HEK293 (cell line): ENCODE results near the gene CKAP2L.

ENCODE experiments used
- CTCF ChIA-PET: fragments of 350-600 bp; formaldehyde crosslinking; extraction: SDS; loops from one replicate; lab custom pipeline; 2021; ENCODE audit warnings: antibody characterized with exemption; lab: Yijun Ruan, JAX
- POLR2A ChIA-PET: fragments of 300-600 bp; formaldehyde crosslinking; extraction: SDS; loops from one replicate; lab custom pipeline; 2020; ENCODE audit warnings: antibody characterized with exemption, inconsistent platforms; lab: Yijun Ruan, JAX
- H3K27ac ChIP-seq: fragments of 200-500 bp; sonication (Bioruptor generic); 2 replicates; pipeline ENCODE4 v1.5.1; 2014; ENCODE audit warnings: low read depth, low read length, control low read depth, inconsistent platforms; ENCODE audit errors: extremely low read depth
- H3K36me3 ChIP-seq, 2 experiments: fragments of 200-500 bp in 1 of 2; sonication (Bioruptor generic) in 1 of 2; 1 replicate in 1 of 2; 2 replicates in 1 of 2; pipeline ENCODE4 v1.5.1; 2014 to 2017; ENCODE audit warnings: inconsistent platforms in 2 of 2, low read length in 2 of 2; ENCODE audit not compliant: control insufficient read depth in 2 of 2, insufficient read depth in 1 of 2
- H3K4me1 ChIP-seq: fragments of 200-500 bp; sonication (Bioruptor generic); 2 replicates; pipeline ENCODE4 v1.5.1; 2014; ENCODE audit warnings: mild to moderate bottlenecking, low read length, inconsistent platforms; ENCODE audit not compliant: control insufficient read depth, insufficient read depth
- H3K4me3 ChIP-seq: 2 replicates; pipeline ENCODE4 v1.5.1; 2011; ENCODE audit warnings: low read depth, mild to moderate bottlenecking, control low read depth, low read length, moderate library complexity
- H3K9me3 ChIP-seq: fragments of 200-500 bp; sonication (Bioruptor generic); 2 replicates; pipeline ENCODE4 v1.5.1; 2014; ENCODE audit warnings: low read depth, low read length, inconsistent platforms; ENCODE audit not compliant: control insufficient read depth, insufficient read depth
- BCL11B ChIP-seq: fragments of 450-650 bp; formaldehyde crosslinking; IDR thresholded peaks from 2 replicates; pipeline ENCODE4 v1.5.1; 2016; ENCODE audit warnings: low read depth, missing biosample characterization, missing genetic modification characterization
- GLIS1 ChIP-seq: fragments of 450-650 bp; formaldehyde crosslinking; IDR thresholded peaks from 2 replicates; pipeline ENCODE4 v1.5.1; 2016; ENCODE audit warnings: missing biosample characterization, missing genetic modification characterization
- KLF9 ChIP-seq: fragments of 450-650 bp; formaldehyde crosslinking; IDR thresholded peaks from 2 replicates; pipeline ENCODE4 v1.5.1; 2016; ENCODE audit warnings: missing biosample characterization, missing genetic modification characterization, low read depth
- SALL2 ChIP-seq: fragments of 450-650 bp; formaldehyde crosslinking; IDR thresholded peaks from 2 replicates; pipeline ENCODE4 v1.5.0; 2017; ENCODE audit warnings: missing biosample characterization, mild to moderate bottlenecking, missing genetic modification characterization, borderline replicate concordance
- SP2 ChIP-seq: fragments of 450-650 bp; formaldehyde crosslinking; IDR thresholded peaks from 2 replicates; pipeline ENCODE4 v1.5.1; 2016; ENCODE audit warnings: missing biosample characterization, missing genetic modification characterization
- TCF7L2 ChIP-seq: IDR thresholded peaks from 2 replicates; pipeline ENCODE4 v1.6.1; 2011; ENCODE audit warnings: low read depth, mild to moderate bottlenecking, inconsistent platforms, low read length, moderate library complexity, borderline replicate concordance
- YY1 ChIP-seq: fragments of 450-650 bp; formaldehyde crosslinking; IDR thresholded peaks from 2 replicates; pipeline ENCODE4 v1.5.1; 2018; ENCODE audit warnings: missing biosample characterization, missing genetic modification characterization
- ZFP37 ChIP-seq: fragments of 450-650 bp; formaldehyde crosslinking; IDR thresholded peaks from 2 replicates; pipeline ENCODE4 v1.5.1; 2016; ENCODE audit warnings: missing biosample characterization, missing genetic modification characterization
- ZNF155 ChIP-seq: fragments of 450-650 bp; formaldehyde crosslinking; IDR thresholded peaks from 2 replicates; pipeline ENCODE4 v1.5.1; 2016; ENCODE audit warnings: missing biosample characterization, missing genetic modification characterization
- ZNF184 ChIP-seq: fragments of 450-650 bp; IDR thresholded peaks from 2 replicates; pipeline ENCODE4 v1.5.1; 2018; ENCODE audit warnings: missing biosample characterization, mild to moderate bottlenecking, missing genetic modification characterization
- ZNF19 ChIP-seq: fragments of 450-650 bp; formaldehyde crosslinking; IDR thresholded peaks from 2 replicates; pipeline ENCODE4; 2016; ENCODE audit warnings: missing biosample characterization, missing genetic modification characterization, low read depth
- ZNF214 ChIP-seq: fragments of 450-650 bp; formaldehyde crosslinking; IDR thresholded peaks from 2 replicates; pipeline ENCODE4 v1.5.1; 2017; ENCODE audit warnings: missing biosample characterization, mild to moderate bottlenecking, missing genetic modification characterization, borderline replicate concordance
- ZNF311 ChIP-seq: fragments of 450-650 bp; formaldehyde crosslinking; IDR thresholded peaks from 2 replicates; pipeline ENCODE4 v1.5.1; 2017; ENCODE audit warnings: missing biosample characterization, missing genetic modification characterization, borderline replicate concordance
- ZNF335 ChIP-seq: fragments of 450-650 bp; formaldehyde crosslinking; conservative IDR thresholded peaks from 2 replicates; pipeline ENCODE4 v1.5.1; 2016; ENCODE audit warnings: missing biosample characterization, missing genetic modification characterization
- ZNF596 ChIP-seq: fragments of 450-650 bp; IDR thresholded peaks from 2 replicates; pipeline ENCODE4 v1.5.0; 2018; ENCODE audit warnings: missing biosample characterization, mild to moderate bottlenecking, missing genetic modification characterization, moderate library complexity
- ZNF626 ChIP-seq: fragments of 450-650 bp; sonication (Bioruptor Pico); formaldehyde crosslinking; IDR thresholded peaks from 2 replicates; pipeline ENCODE4 v1.5.1; 2018; ENCODE audit warnings: missing biosample characterization, missing genetic modification characterization, inconsistent platforms
- ZNF629 ChIP-seq: fragments of 450-650 bp; formaldehyde crosslinking; IDR thresholded peaks from 2 replicates; pipeline ENCODE4 v1.5.1; 2017; ENCODE audit warnings: missing biosample characterization, missing genetic modification characterization
- ZNF677 ChIP-seq: fragments of 450-650 bp; IDR thresholded peaks from 2 replicates; pipeline ENCODE4 v1.5.0; 2018; ENCODE audit warnings: missing biosample characterization, mild to moderate bottlenecking, missing genetic modification characterization, moderate library complexity
- ZNF707 ChIP-seq: fragments of 450-650 bp; formaldehyde crosslinking; IDR thresholded peaks from 2 replicates; pipeline ENCODE4 v1.5.1; 2016; ENCODE audit warnings: missing biosample characterization, missing genetic modification characterization
- ZNF76 ChIP-seq: fragments of 450-650 bp; formaldehyde crosslinking; IDR thresholded peaks from 2 replicates; pipeline ENCODE4; 2016; ENCODE audit warnings: low read depth, missing biosample characterization, missing genetic modification characterization, borderline replicate concordance
- ZNF785 ChIP-seq: fragments of 450-650 bp; formaldehyde crosslinking; IDR thresholded peaks from 2 replicates; pipeline ENCODE4 v1.5.1; 2016; ENCODE audit warnings: missing biosample characterization, missing genetic modification characterization
- ZNF792 ChIP-seq: fragments of 450-650 bp; formaldehyde crosslinking; IDR thresholded peaks from 2 replicates; pipeline ENCODE4 v1.5.1; 2016; ENCODE audit warnings: missing biosample characterization, missing genetic modification characterization
- ZSCAN16 ChIP-seq: fragments of 450-650 bp; formaldehyde crosslinking; IDR thresholded peaks from 2 replicates; pipeline ENCODE4 v1.5.1; 2016; ENCODE audit warnings: missing biosample characterization, missing genetic modification characterization
- TF ChIP-seq, protein P1 (sequence below): fragments of 450-650 bp; formaldehyde crosslinking; IDR thresholded peaks from 2 replicates; pipeline ENCODE4 v1.5.1; 2016; ENCODE audit warnings: missing biosample characterization, missing genetic modification characterization
- TF ChIP-seq, protein P2 (sequence below): fragments of 450-650 bp; formaldehyde crosslinking; IDR thresholded peaks from 2 replicates; pipeline ENCODE4 v1.5.1; 2016; ENCODE audit warnings: missing biosample characterization, missing genetic modification characterization
- TF ChIP-seq, protein P3 (sequence below): IDR thresholded peaks from 2 replicates; pipeline ENCODE4 v1.6.1; 2011; ENCODE audit warnings: mild to moderate bottlenecking, low read depth, low read length, borderline replicate concordance
- TF ChIP-seq, protein P4 (sequence below): fragments of 450-650 bp; formaldehyde crosslinking; IDR thresholded peaks from 2 replicates; pipeline ENCODE4 v1.5.1; 2016; ENCODE audit warnings: missing biosample characterization, missing genetic modification characterization

CKAP2L gene

DNA sequence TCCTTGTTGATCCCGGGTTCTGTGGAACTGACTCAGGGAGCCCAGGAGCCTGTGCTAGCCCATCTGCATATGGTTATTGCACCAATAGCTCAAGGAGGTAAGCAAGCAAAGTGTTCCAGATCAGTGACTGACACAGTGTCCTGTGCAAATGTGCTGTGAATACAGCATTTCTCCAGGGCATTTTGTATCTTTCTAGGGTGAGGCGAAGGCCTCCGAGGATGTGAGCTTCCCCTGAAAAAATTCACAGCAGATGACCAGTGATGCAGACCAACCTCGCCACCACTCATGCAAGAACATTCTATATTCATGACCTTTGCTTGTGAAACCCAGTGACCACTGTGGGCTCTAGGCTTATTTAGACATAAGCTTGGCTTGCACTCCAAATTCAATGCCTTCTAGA is 58.8 kb downstream of the CKAP2L start:
- CTCF ChIA-PET = interaction anchor here (0.6 to 8.0 kb wide), 3 partner anchors 19 to 55 kb away, joined by 3 to 58 read pairs (median 3); no protein-coding TSS in a partner anchor
- POLR2A ChIA-PET = no interaction called here
- Histone ChIP-seq H3K4me1 (no peaks in the 10 kb centered on the region), H3K9me3 (no peaks in the 10 kb centered on the region), H3K36me3 (no peaks in the 10 kb centered on the region), H3K4me3 (no peak overlapping the region), H3K27ac (no peak overlapping the region)
- TF ChIP-seq ZNF214 (no peak), ZNF311 (no peak), ZNF184 (no peak), ZNF629 (tag by site-specific recombination) (no peak), ZNF76 (tag by site-specific recombination) (no peak), ZNF626 (no peak), BCL11B (tag by site-specific recombination) (no peak), TCF7L2 (no peak), ZNF335 (tag by site-specific recombination) (no peak), ZNF792 (tag by site-specific recombination) (no peak), SP2 (no peak), ZFP37 (tag by site-specific recombination) (no peak)
- TF ChIP-seq, protein P1, sequence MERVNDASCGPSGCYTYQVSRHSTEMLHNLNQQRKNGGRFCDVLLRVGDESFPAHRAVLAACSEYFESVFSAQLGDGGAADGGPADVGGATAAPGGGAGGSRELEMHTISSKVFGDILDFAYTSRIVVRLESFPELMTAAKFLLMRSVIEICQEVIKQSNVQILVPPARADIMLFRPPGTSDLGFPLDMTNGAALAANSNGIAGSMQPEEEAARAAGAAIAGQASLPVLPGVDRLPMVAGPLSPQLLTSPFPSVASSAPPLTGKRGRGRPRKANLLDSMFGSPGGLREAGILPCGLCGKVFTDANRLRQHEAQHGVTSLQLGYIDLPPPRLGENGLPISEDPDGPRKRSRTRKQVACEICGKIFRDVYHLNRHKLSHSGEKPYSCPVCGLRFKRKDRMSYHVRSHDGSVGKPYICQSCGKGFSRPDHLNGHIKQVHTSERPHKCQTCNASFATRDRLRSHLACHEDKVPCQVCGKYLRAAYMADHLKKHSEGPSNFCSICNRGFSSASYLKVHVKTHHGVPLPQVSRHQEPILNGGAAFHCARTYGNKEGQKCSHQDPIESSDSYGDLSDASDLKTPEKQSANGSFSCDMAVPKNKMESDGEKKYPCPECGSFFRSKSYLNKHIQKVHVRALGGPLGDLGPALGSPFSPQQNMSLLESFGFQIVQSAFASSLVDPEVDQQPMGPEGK (tag by site-specific recombination) = no peak
- TF ChIP-seq, protein P2, sequence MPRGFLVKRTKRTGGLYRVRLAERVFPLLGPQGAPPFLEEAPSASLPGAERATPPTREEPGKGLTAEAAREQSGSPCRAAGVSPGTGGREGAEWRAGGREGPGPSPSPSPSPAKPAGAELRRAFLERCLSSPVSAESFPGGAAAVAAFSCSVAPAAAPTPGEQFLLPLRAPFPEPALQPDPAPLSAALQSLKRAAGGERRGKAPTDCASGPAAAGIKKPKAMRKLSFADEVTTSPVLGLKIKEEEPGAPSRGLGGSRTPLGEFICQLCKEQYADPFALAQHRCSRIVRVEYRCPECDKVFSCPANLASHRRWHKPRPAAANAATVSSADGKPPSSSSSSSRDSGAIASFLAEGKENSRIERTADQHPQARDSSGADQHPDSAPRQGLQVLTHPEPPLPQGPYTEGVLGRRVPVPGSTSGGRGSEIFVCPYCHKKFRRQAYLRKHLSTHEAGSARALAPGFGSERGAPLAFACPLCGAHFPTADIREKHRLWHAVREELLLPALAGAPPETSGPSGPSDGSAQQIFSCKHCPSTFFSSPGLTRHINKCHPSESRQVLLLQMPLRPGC (tag by site-specific recombination) = no peak

DNA sequence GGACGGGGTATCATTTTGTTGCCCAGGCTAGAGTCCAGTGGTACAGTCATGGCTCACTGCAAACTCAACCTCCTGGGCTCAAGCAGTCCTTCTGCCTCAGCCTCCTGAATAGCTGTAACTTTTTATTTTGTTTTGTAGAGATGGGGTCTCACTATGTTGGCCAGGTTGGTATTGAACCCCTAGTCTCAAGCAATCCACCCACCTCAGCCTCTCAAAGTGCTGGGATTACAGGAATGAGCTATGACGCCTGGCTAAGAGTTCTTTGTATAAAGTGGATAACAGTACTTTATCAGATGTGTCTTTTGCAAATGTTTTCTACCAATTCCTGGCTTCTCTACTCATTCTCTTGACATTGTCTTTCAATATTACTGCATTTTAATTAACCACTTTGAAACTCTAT is 60.7 kb downstream of the CKAP2L start:
- POLR2A ChIA-PET = no interaction called here

More for the DNA sequence above, 60.7 kb downstream of the CKAP2L start:
- no peak overlapping the region for H3K4me3 ChIP-seq
- CTCF ChIA-PET = interaction anchor here (1.6 to 8.0 kb wide), 2 partner anchors 11 to 23 kb away, joined by 4 to 58 read pairs; no protein-coding TSS in a partner anchor
- no peaks in the 10 kb centered on the region for H3K36me3 ChIP-seq
- no peak overlapping the region for H3K27ac ChIP-seq
- TF ChIP-seq ZNF677 (tag by site-specific recombination) (no peak), ZNF785 (tag by site-specific recombination) (no peak), ZNF19 (tag by site-specific recombination) (no peak), ZNF311 (no peak), ZNF596 (tag by site-specific recombination) (no peak), YY1 (no peak), KLF9 (no peak), GLIS1 (tag by site-specific recombination) (no peak), ZNF155 (tag by site-specific recombination) (no peak), SALL2 (no peak), ZSCAN16 (tag by site-specific recombination) (no peak), ZNF707 (tag by site-specific recombination) (no peak)
- TF ChIP-seq, protein P3, sequence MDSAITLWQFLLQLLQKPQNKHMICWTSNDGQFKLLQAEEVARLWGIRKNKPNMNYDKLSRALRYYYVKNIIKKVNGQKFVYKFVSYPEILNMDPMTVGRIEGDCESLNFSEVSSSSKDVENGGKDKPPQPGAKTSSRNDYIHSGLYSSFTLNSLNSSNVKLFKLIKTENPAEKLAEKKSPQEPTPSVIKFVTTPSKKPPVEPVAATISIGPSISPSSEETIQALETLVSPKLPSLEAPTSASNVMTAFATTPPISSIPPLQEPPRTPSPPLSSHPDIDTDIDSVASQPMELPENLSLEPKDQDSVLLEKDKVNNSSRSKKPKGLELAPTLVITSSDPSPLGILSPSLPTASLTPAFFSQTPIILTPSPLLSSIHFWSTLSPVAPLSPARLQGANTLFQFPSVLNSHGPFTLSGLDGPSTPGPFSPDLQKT = no peak
- TF ChIP-seq, protein P4, sequence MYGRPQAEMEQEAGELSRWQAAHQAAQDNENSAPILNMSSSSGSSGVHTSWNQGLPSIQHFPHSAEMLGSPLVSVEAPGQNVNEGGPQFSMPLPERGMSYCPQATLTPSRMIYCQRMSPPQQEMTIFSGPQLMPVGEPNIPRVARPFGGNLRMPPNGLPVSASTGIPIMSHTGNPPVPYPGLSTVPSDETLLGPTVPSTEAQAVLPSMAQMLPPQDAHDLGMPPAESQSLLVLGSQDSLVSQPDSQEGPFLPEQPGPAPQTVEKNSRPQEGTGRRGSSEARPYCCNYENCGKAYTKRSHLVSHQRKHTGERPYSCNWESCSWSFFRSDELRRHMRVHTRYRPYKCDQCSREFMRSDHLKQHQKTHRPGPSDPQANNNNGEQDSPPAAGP (tag by site-specific recombination) = no peak
- no peaks in the 10 kb centered on the region for H3K9me3 ChIP-seq
- H3K4me1 ChIP-seq = no peaks in the 10 kb centered on the region
